Loucy (cell line): ENCODE measurements around the gene COL27A1.

ENCODE experiments used
- H2AFZ ChIP-seq: fragments of 200-600 bp; sonication (generic); 2 replicates; pipeline ENCODE4 v1.6.0; 2016; ENCODE audit warnings: antibody characterized with exemption, mild to moderate bottlenecking, low read length, moderate library complexity
- H3F3A ChIP-seq: fragments of 200-600 bp; 2 replicates; pipeline ENCODE4 v1.6.0; 2016; ENCODE audit warnings: antibody characterized with exemption, low read depth, mild to moderate bottlenecking
- H3K27me3 ChIP-seq: fragments of 200-600 bp; sonication (generic); 2 replicates; pipeline ENCODE4 v1.6.1; 2014; ENCODE audit warnings: low read length, mild to moderate bottlenecking; ENCODE audit not compliant: insufficient read depth, poor library complexity, severe bottlenecking
- H3K36me3 ChIP-seq: fragments of 200-600 bp; sonication (generic); 2 replicates; pipeline ENCODE4 v1.6.1; 2016; ENCODE audit warnings: low read length; ENCODE audit not compliant: insufficient read depth
- H3K4me1 ChIP-seq: fragments of 200-600 bp; sonication (generic); 2 replicates; pipeline ENCODE4 v1.5.1; 2014; ENCODE audit warnings: low read length, mild to moderate bottlenecking; ENCODE audit not compliant: insufficient read depth, poor library complexity, severe bottlenecking
- H3K4me2 ChIP-seq: fragments of 200-600 bp; sonication (generic); 2 replicates; pipeline ENCODE4 v1.6.0; 2014; ENCODE audit warnings: antibody characterized with exemption, low read length, low read depth, mild to moderate bottlenecking; ENCODE audit not compliant: poor library complexity, severe bottlenecking
- H3K4me3 ChIP-seq: fragments of 200-600 bp; sonication (generic); 2 replicates; pipeline ENCODE4 v1.5.1; 2014; ENCODE audit warnings: low read length, mild to moderate bottlenecking, mixed read lengths; ENCODE audit not compliant: poor library complexity, severe bottlenecking
- H3K79me2 ChIP-seq: fragments of 200-600 bp; sonication (generic); 2 replicates; pipeline ENCODE4 v1.6.1; 2014; ENCODE audit warnings: low read length; ENCODE audit not compliant: insufficient read depth
- H3K9ac ChIP-seq: fragments of 200-600 bp; sonication (generic); 2 replicates; pipeline ENCODE4 v1.6.0; 2014; ENCODE audit warnings: mild to moderate bottlenecking, low read depth, low read length, moderate library complexity; ENCODE audit not compliant: poor library complexity, severe bottlenecking
- H3K9me2 ChIP-seq: fragments of 200-600 bp; sonication (generic); replicated peaks from 2 replicates; pipeline ENCODE4 v1.6.1; 2016; ENCODE audit warnings: low read depth, low read length, mixed read lengths
- H3K9me3 ChIP-seq: fragments of 200-600 bp; sonication (generic); 2 replicates; pipeline ENCODE4 v1.6.1; 2014; ENCODE audit warnings: mild to moderate bottlenecking, antibody characterized with exemption, low read length, low read depth; ENCODE audit not compliant: insufficient read depth
- H4K20me1 ChIP-seq: fragments of 200-600 bp; sonication (generic); 2 replicates; pipeline ENCODE4 v1.6.0; 2014; ENCODE audit warnings: antibody characterized with exemption, low read length, mild to moderate bottlenecking; ENCODE audit not compliant: insufficient read depth, poor library complexity, severe bottlenecking
- CTCF ChIP-seq: fragments of 200-600 bp; sonication (generic); conservative IDR thresholded peaks from 2 replicates; pipeline ENCODE4 v1.5.1; 2014; ENCODE audit warnings: mild to moderate bottlenecking, antibody characterized with exemption, low read length
- EZH2phosphoT487 ChIP-seq: fragments of 200-600 bp; IDR thresholded peaks from 2 replicates; pipeline ENCODE4 v1.6.1; 2018; ENCODE audit warnings: antibody characterized with exemption, mild to moderate bottlenecking, moderate library complexity, borderline replicate concordance

COL27A1 gene

GRCh38 chr9:114230068-114230467 lies 74.7 kb downstream of the COL27A1 start:
- no peak for TF ChIP-seq EZH2phosphoT487
- H3F3A ChIP-seq = no peaks in the 10 kb centered on the region
- H3K36me3 ChIP-seq = no peaks in the 10 kb centered on the region
- H3K4me3 ChIP-seq = no peak overlapping the region
- no peaks in the 10 kb centered on the region for H3K9me3 ChIP-seq
- H3K79me2 ChIP-seq = no peaks in the 10 kb centered on the region
- no peak overlapping the region for H2AFZ ChIP-seq
- H4K20me1 ChIP-seq = no peaks in the 10 kb centered on the region
- no peaks in the 10 kb centered on the region for H3K27me3 ChIP-seq
- no peak overlapping the region for H3K4me2 ChIP-seq
- H3K9ac ChIP-seq = no peak overlapping the region
- no peaks in the 10 kb centered on the region for H3K4me1 ChIP-seq
- H3K9me2 ChIP-seq = no peaks in the 10 kb centered on the region

- Histone ChIP-seq H3F3A (no peaks in the 10 kb centered on the region), H3K9ac (no peak overlapping the region), H3K27me3 (no peaks in the 10 kb centered on the region), H3K4me1 (no peaks in the 10 kb centered on the region), H3K79me2 (no peaks in the 10 kb centered on the region), H3K36me3 (no peaks in the 10 kb centered on the region), H4K20me1 (no peaks in the 10 kb centered on the region), H3K4me3 (no peak overlapping the region), H3K9me2 (no peaks in the 10 kb centered on the region), H3K4me2 (no peak overlapping the region), H2AFZ (no peak overlapping the region), H3K9me3 (no peaks in the 10 kb centered on the region)
- TF ChIP-seq EZH2phosphoT487 (no peak), CTCF (no peak)
Measured at GRCh38 chr9:114231273-114231672, 75.9 kb downstream of the COL27A1 start.

GRCh38 chr9:114231719-114232449 lies 76.5 kb downstream of the COL27A1 start:
- Histone ChIP-seq H3K9ac (no peak overlapping the region), H3K27me3 (no peaks in the 10 kb centered on the region), H2AFZ (no peak overlapping the region), H3K79me2 (no peaks in the 10 kb centered on the region), H3K9me2 (no peaks in the 10 kb centered on the region), H3K4me1 (no peaks in the 10 kb centered on the region), H3K36me3 (no peaks in the 10 kb centered on the region), H4K20me1 (no peaks in the 10 kb centered on the region), H3K4me2 (no peak overlapping the region), H3K9me3 (no peaks in the 10 kb centered on the region), H3F3A (no peaks in the 10 kb centered on the region), H3K4me3 (no peak overlapping the region)
- TF ChIP-seq EZH2phosphoT487 (no peak), CTCF (no peak)
